Ishikawa (cell line): ENCODE data around the gene EDNRA.

Source experiments
- CEBPB ChIP-seq: IDR thresholded peaks from 2 replicates; pipeline ENCODE4 v1.6.1; 2012
- CREB1 ChIP-seq: IDR thresholded peaks from 2 replicates; pipeline ENCODE4 v1.6.1; 2012; ENCODE audit warnings: low read depth
- EGR1 ChIP-seq: IDR thresholded peaks from 2 replicates; pipeline ENCODE4 v1.6.1; 2012
- EP300 ChIP-seq: IDR thresholded peaks from 2 replicates; pipeline ENCODE4 v1.6.1; 2012; ENCODE audit warnings: borderline replicate concordance
- FOXM1 ChIP-seq: IDR thresholded peaks from 2 replicates; pipeline ENCODE4 v1.6.1; 2012; ENCODE audit warnings: low read depth, borderline replicate concordance
- MAX ChIP-seq: IDR thresholded peaks from 2 replicates; pipeline ENCODE4 v1.6.1; 2012
- NFIC ChIP-seq: IDR thresholded peaks from 2 replicates; pipeline ENCODE4 v1.6.1; 2012
- RAD21 ChIP-seq: IDR thresholded peaks from 2 replicates; pipeline ENCODE4 v1.6.1; 2012; ENCODE audit warnings: low read depth
- REST ChIP-seq: IDR thresholded peaks from 2 replicates; pipeline ENCODE4 v1.6.1; 2012; ENCODE audit warnings: low read depth, mild to moderate bottlenecking
- TAF1 ChIP-seq: IDR thresholded peaks from 2 replicates; pipeline ENCODE4 v1.6.1; 2012; ENCODE audit warnings: low read depth, mild to moderate bottlenecking
- TCF12 ChIP-seq: IDR thresholded peaks from 2 replicates; pipeline ENCODE4 v1.6.1; 2012; ENCODE audit warnings: low read depth
- TEAD4 ChIP-seq: IDR thresholded peaks from 2 replicates; pipeline ENCODE4 v1.6.1; 2012
- USF1 ChIP-seq: IDR thresholded peaks from 2 replicates; pipeline ENCODE4 v1.6.1; 2012
- YY1 ChIP-seq: IDR thresholded peaks from 2 replicates; pipeline ENCODE4 v1.6.1; 2012; ENCODE audit warnings: low read depth
- ZBTB7A ChIP-seq: IDR thresholded peaks from 2 replicates; pipeline ENCODE4 v1.6.1; 2012; ENCODE audit warnings: low read depth

EDNRA gene

GRCh38 chr4:147548256-147548655 is 67.4 kb downstream of the EDNRA start:
- TF ChIP-seq CEBPB (no peak), EP300 (no peak), REST (no peak), EGR1 (no peak), RAD21 (no peak)

- no peak for TF ChIP-seq EP300
- TF ChIP-seq TCF12: no peak
- TF ChIP-seq NFIC: no peak
- no peak for TF ChIP-seq CREB1
- no peak for TF ChIP-seq REST
- no peak for TF ChIP-seq CEBPB
- no peak for TF ChIP-seq TEAD4
- TF ChIP-seq RAD21: no peak
- no peak for TF ChIP-seq TAF1
- no peak for TF ChIP-seq USF1
- TF ChIP-seq FOXM1: no peak
Observed at GRCh38 chr4:147550626-147551246, 69.8 kb downstream of the EDNRA start.

- TF ChIP-seq CREB1: no peak
- TF ChIP-seq FOXM1: no peak
- TF ChIP-seq CEBPB: no peak
- TF ChIP-seq USF1: no peak
- TF ChIP-seq RAD21: no peak
- TF ChIP-seq TAF1: no peak
- no peak for TF ChIP-seq REST
- no peak for TF ChIP-seq MAX
- TF ChIP-seq EP300: no peak
- TF ChIP-seq NFIC: no peak
- no peak for TF ChIP-seq TEAD4
- no peak for TF ChIP-seq YY1
Observed at GRCh38 chr4:147560625-147561024, 79.7 kb downstream of the EDNRA start.

DNA sequence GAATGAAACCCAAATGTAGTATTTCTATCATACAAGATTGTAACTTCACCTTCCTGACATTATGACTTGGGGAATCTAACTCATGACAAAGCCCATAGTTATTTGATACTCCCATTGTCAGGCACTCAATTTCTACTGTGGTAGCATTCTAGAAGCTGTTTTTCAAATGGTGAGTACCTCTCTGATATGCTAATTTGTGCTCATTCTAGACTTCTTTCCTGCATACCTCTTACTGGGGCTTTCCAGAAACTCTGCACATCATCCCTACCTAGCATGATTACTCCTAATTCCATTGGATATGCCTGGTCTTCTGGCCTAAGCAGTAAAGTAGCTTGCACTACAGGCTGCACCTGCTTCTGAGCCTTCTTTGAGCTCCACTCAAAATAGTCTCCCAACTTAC is 85.9 kb downstream of the EDNRA start:
- TF ChIP-seq FOXM1 (no peak), YY1 (no peak), EP300 (no peak), TAF1 (no peak), TEAD4 (no peak), USF1 (no peak), CEBPB (no peak), MAX (no peak), CREB1 (no peak), EGR1 (no peak), NFIC (no peak), ZBTB7A (no peak), TCF12 (no peak)
